Lung (tissue), 12 donors: Measurements from ENCODE around the gene WASF2. TPM values are rescaled to one million over a fixed set of nuclear protein-coding genes. Genes with fewer than 3 reads are reported as not detected.
A peak's percentile ranks its signal among the peaks of the same experiment; 100 is the strongest.

Experiments used
- ATAC-seq: fragments of 200-7000 bp; cut with Tn5 transposase; one replicate; pipeline ENCODE4 v1.9.1; 2020; ENCODE audit warnings: moderate number of reproducible peaks; ENCODE audit not compliant: insufficient read depth, low FRiP score
- DNase-seq, 3 donors: peaks; one replicate each; pipeline ENCODE4 v3.0.0-alpha.2; 2013 to 2017
- H3K27ac ChIP-seq, 2 donors: one replicate each; pipeline ENCODE4 v1.5.1; 2013; ENCODE audit warnings: mild to moderate bottlenecking in 2 of 2, moderate library complexity in 2 of 2, control low read depth in 1 of 2, inconsistent platforms in 1 of 2, low read depth in 1 of 2, low read length in 1 of 2
- H3K27me3 ChIP-seq, 3 donors: one replicate each; pipeline ENCODE4 v1.5.1; 2013; ENCODE audit warnings: low read length in 2 of 3; ENCODE audit not compliant: control insufficient read depth in 3 of 3, insufficient read depth in 3 of 3
- H3K36me3 ChIP-seq, 4 donors: one replicate each; pipeline ENCODE4 v1.5.1; 2013; ENCODE audit warnings: low read length in 4 of 4, mild to moderate bottlenecking in 1 of 4, moderate library complexity in 1 of 4; ENCODE audit not compliant: control insufficient read depth in 4 of 4, insufficient read depth in 4 of 4
- H3K4me1 ChIP-seq, 5 donors: one replicate each; pipeline ENCODE4 v1.5.1; 2013; ENCODE audit warnings: low read length in 5 of 5, mild to moderate bottlenecking in 2 of 5, moderate library complexity in 1 of 5; ENCODE audit not compliant: control insufficient read depth in 5 of 5, insufficient read depth in 5 of 5
- H3K4me3 ChIP-seq: one replicate; pipeline ENCODE4 v1.5.1; 2013; ENCODE audit warnings: mild to moderate bottlenecking, control low read depth, moderate library complexity
- H3K9ac ChIP-seq, 2 donors: one replicate each; pipeline ENCODE4 v1.5.1; 2013; ENCODE audit warnings: low read length in 2 of 2, control low read depth in 1 of 2; ENCODE audit not compliant: insufficient read depth in 1 of 2
- H3K9me3 ChIP-seq, 4 donors: one replicate each; pipeline ENCODE4 v1.5.1; 2013; ENCODE audit warnings: low read length in 3 of 4, mild to moderate bottlenecking in 1 of 4, moderate library complexity in 1 of 4; ENCODE audit not compliant: control insufficient read depth in 4 of 4, insufficient read depth in 3 of 4
- CTCF ChIP-seq: IDR thresholded peaks from 2 replicates; pipeline ENCODE4 v1.5.1; 2012; ENCODE audit warnings: mild to moderate bottlenecking; ENCODE audit errors: control extremely low read depth, extremely low read depth
- WGBS, 2 donors: extraction: QIAGEN DNeasy Blood & Tissue Kit; methylation state at CpG; one replicate each; pipeline ENCODE4 v1.1.7; 2013; 5-methylcytosine and 5-hydroxymethylcytosine counted together
- polyA plus RNA-seq, 2 donors: library from polyadenylated mRNA; stranded (reverse); fragments of 200-250 nt; gene quantifications; one replicate each; pipeline ENCODE4 v1.2.1, GENCODE V29; 2013
- total RNA-seq, 2 donors: library from RNA; depleted of rRNA in 1 of 2; stranded (reverse); fragments of >200 nt in 1 of 2; gene quantifications; one replicate each; pipeline ENCODE4 v1.2.1, GENCODE V29; 2014 to 2021
- donor health status: control.
- donor health status: control.
- donor health status: Bipolar disorder and iron deficiency.
- donor health status: healthy.
- donor health status: DM: yes; HTN: yes; CAD: no.

Gene WASF2
- total and polyA plus RNA-seq, 4 donors = 27.3 to 136 (median 49.5) TPM

DNA sequence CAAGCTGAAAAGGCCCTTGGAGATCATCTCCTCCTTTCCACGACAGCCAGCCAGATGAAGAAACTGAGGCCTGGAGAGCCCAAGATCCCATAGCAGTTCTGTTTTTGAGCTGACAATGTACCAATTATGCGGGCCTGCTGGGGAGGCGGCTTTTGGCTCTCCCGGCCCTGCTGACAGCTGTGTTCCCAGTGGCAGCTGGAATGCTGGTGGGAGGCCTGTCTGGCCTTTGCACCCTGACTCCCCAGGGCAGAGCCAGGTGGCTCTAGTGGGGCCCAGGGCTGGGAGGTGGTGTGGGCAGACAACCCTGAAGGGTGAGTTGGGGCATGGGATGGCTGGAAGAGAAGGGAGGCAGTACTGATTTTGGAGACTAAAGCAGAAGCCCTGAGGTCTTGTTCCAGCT lies 30.7 kb upstream of the WASF2 start:
- 76 to 90% methylated on average over 4 of the region's 4 CpGs for WGBS, 2 donors
- DNase-seq (no peak), ATAC-seq (no peak)
- no peak overlapping the region for H3K4me3 ChIP-seq
- H3K36me3 ChIP-seq = no peaks in the 10 kb centered on the region
- no peaks in the 10 kb centered on the region for H3K27me3 ChIP-seq
- H3K9ac ChIP-seq = no peak overlapping the region
- no peaks in the 10 kb centered on the region for H3K9me3 ChIP-seq
- peaks cover 9 to 75% (median 35%) of the 10 kb centered on the region in 5 donors for H3K4me1 ChIP-seq
- TF ChIP-seq CTCF = no peak
- no peak overlapping the region for H3K27ac ChIP-seq

GRCh38 chr1:27519331-27520258 lies 29.6 kb upstream of the WASF2 start:
- ATAC-seq (no peak), DNase-seq (peak; percentile 55 to 64 (median 62))
- H3K27me3 ChIP-seq = no peaks in the 10 kb centered on the region
- 66 to 82% methylated on average over 24 of the region's 24 CpGs for WGBS, 2 donors
- H3K4me1 ChIP-seq = peaks cover 9 to 65% (median 29%) of the 10 kb centered on the region in 5 donors
- H3K9ac ChIP-seq = no peak overlapping the region
- no peaks in the 10 kb centered on the region for H3K36me3 ChIP-seq
- TF ChIP-seq CTCF = no peak
- no peak overlapping the region for H3K4me3 ChIP-seq
- H3K9me3 ChIP-seq = no peaks in the 10 kb centered on the region
- peak overlapping the region in 1 of 2 donors; percentile 60 for H3K27ac ChIP-seq

DNA sequence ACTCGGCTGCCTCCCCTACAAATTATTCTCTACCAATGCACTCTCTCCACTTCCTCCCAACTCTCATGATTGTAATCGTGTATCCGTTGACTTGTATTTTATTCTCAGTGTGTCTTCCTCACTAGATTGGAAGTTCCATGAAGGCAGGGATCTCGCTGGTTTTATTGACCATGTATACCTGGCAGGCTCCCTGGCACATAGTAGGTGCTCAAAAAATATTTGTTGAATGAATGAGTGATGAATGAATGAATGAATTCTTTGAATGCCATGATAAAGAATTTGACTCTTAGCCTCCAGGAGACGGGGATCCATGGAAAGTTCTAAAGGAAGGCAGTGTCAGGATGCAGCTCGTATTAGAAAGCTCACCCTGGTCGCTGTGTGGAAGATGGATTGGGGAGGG lies 28.8 kb upstream of the WASF2 start:
- WGBS, 2 donors = 89 to 92% methylated on average over 7 of the region's 7 CpGs
- H3K27me3 ChIP-seq = no peaks in the 10 kb centered on the region
- peaks cover 6 to 62% (median 30%) of the 10 kb centered on the region in 5 donors for H3K4me1 ChIP-seq
- no peak for TF ChIP-seq CTCF
- H3K9me3 ChIP-seq = no peaks in the 10 kb centered on the region
- no peak for ATAC-seq
- H3K9ac ChIP-seq = no peak overlapping the region
- no peak overlapping the region for H3K4me3 ChIP-seq
- H3K36me3 ChIP-seq = no peaks in the 10 kb centered on the region
- peak overlapping the region in 1 of 2 donors; percentile 60 for H3K27ac ChIP-seq
- DNase-seq = no peak
